Naive B cell (primary cell): Measurements from ENCODE around the gene CBX4. TPM values are rescaled to one million over a fixed set of nuclear protein-coding genes. Genes with fewer than 3 reads are reported as not detected.

ENCODE experiments used
- ATAC-seq, 2 donors: fragments of 150-1000 bp; cut with Tn5 transposase; 2 replicates each; pipeline ENCODE4 v1.10.0; 2021; ENCODE audit warnings: low read depth in 2 of 2, mild to moderate bottlenecking in 2 of 2, moderate library complexity in 2 of 2
- DNase-seq: peaks from one replicate; pipeline ENCODE4 v3.0.0; 2022
- H3K27ac Mint-ChIP-seq, 6 donors: one replicate each; pipeline ENCODE4 v1.8.0; 2020 to 2022; ENCODE audit warnings: mild to moderate bottlenecking in 6 of 6, mixed read lengths in 6 of 6, moderate library complexity in 5 of 6, inconsistent platforms in 2 of 6
- H3K27me3 Mint-ChIP-seq, 3 donors: one replicate each; pipeline ENCODE4 v1.8.0; 2021 to 2022; ENCODE audit warnings: mixed read lengths in 3 of 3, mild to moderate bottlenecking in 1 of 3
- H3K36me3 Mint-ChIP-seq, 2 donors: one replicate each; pipeline ENCODE4 v1.8.0; 2020 to 2022; ENCODE audit warnings: mixed read lengths in 2 of 2, inconsistent platforms in 1 of 2, mild to moderate bottlenecking in 1 of 2
- H3K4me1 Mint-ChIP-seq, 3 donors: one replicate each; pipeline ENCODE4 v1.8.0; 2020 to 2022; ENCODE audit warnings: mixed read lengths in 3 of 3, inconsistent platforms in 1 of 3, mild to moderate bottlenecking in 1 of 3, moderate library complexity in 1 of 3
- H3K4me3 Mint-ChIP-seq, 8 donors: one replicate each; pipeline ENCODE4 v1.8.0; 2020 to 2022; ENCODE audit warnings: mild to moderate bottlenecking in 8 of 8, mixed read lengths in 8 of 8, moderate library complexity in 8 of 8, inconsistent platforms in 2 of 8
- H3K9me3 Mint-ChIP-seq, 7 donors: one replicate each; pipeline ENCODE4 v1.8.0; 2020 to 2022; ENCODE audit warnings: mixed read lengths in 7 of 7, mild to moderate bottlenecking in 5 of 7, inconsistent platforms in 2 of 7, moderate library complexity in 1 of 7
- polyA plus RNA-seq, 6 donors: library from polyadenylated mRNA; unstranded; fragments of 300-500 nt; fragmentation: Illumina TruSeq; gene quantifications; one replicate each; pipeline ENCODE4 v1.2.3, GENCODE V29; 2021; ENCODE audit warnings: low read depth in 6 of 6

CBX4 gene
- polyA plus RNA-seq, 6 donors from 2014 or later: 3.3 to 17.1 (median 9.6) TPM

DNA sequence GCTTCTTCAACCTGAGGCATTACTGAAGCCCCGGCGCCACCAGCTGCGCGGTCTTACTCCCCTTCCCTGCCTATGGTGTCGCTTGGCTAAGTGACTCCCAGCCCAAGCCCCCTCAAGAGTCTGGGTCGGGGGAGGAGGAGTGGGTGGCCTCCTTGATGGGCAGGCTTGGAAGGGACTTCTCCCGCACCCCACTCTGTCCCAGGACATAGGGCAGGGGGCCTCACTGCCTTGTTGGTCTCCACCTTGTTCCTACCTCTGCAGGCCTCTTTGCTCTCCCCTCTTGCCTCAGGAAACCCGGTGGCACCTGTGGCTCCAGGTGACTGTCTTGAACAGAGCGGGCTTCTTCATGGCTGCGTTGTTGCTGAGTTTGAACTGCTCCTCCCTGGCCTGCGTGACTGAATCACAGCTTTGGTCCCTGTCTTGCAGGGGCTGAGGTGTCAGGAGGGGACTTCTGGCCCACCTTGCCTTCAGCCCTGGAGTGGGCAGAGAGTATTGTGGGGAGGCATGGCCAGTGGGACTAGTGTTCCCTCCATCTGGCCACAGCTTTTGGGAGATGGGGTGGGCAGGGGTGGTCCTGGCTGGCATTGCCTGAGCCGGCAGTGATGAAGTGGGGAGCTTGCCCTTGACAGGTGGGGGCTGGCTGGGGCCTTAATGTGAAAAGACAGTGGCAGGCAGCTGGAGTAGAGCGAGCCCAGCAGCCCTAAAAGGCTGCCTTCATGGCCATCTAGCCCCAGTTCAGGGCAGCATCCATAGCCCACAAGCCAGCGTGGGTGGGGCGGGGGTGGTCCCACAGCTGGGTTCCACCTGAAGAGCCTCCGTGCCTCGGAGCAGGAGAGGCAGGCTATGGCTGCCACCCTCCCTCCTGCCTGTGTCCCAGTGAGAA is 54.0 kb downstream of the CBX4 start:
- Mint-ChIP-seq H3K4me3 (no peak overlapping the region), H3K9me3 (no peaks in the 10 kb centered on the region), H3K27ac (peak overlapping the region in 1 of 6 donors; percentile 32), H3K4me1 (peaks cover 13 to 15% (median 14%) of the 10 kb centered on the region in 3 donors), H3K36me3 (no peaks in the 10 kb centered on the region), H3K27me3 (peaks cover 54 to 80% (median 77%) of the 10 kb centered on the region in 3 donors)
- ATAC-seq: no peak
- no peak for DNase-seq

GRCh38 chr17:79784353-79785016 is 54.8 kb downstream of the CBX4 start:
- H3K36me3 Mint-ChIP-seq: no peaks in the 10 kb centered on the region
- peaks cover 62 to 88% (median 80%) of the 10 kb centered on the region in 3 donors for H3K27me3 Mint-ChIP-seq
- peak overlapping the region in 1 of 6 donors; percentile 32 for H3K27ac Mint-ChIP-seq

GRCh38 chr17:79783891-79784290 is 55.3 kb downstream of the CBX4 start:
- H3K4me3 Mint-ChIP-seq: no peak overlapping the region
- no peaks in the 10 kb centered on the region for H3K36me3 Mint-ChIP-seq
- H3K9me3 Mint-ChIP-seq: no peaks in the 10 kb centered on the region
- H3K27ac Mint-ChIP-seq: no peak overlapping the region
- ATAC-seq (no peak), DNase-seq (no peak)
- peaks cover 13 to 19% (median 14%) of the 10 kb centered on the region in 3 donors for H3K4me1 Mint-ChIP-seq
- peaks cover 63 to 90% (median 78%) of the 10 kb centered on the region in 3 donors for H3K27me3 Mint-ChIP-seq

More at GRCh38 chr17:79784353-79785016, 54.8 kb downstream of the CBX4 start:
- ATAC-seq (no peak), DNase-seq (no peak)
- Mint-ChIP-seq H3K4me1 (peaks cover 13 to 14% (median 13%) of the 10 kb centered on the region in 3 donors), H3K9me3 (no peaks in the 10 kb centered on the region), H3K4me3 (no peak overlapping the region)

Other genes with a start within 250 kb of the CBX4 start
- gene RBFOX3, start 228.4 kb downstream of the CBX4 start, polyA plus RNA-seq: 1 to 10 TPM in 1 of 6 donors, under 1 TPM in 1, not detected in 4; 0.54 to 1.0 TPM
- under 1 TPM in 3 of 6 donors, not detected in 3; 0.13 to 0.32 (median 0.19) TPM for gene ENPP7, start 108.5 kb downstream of the CBX4 start, polyA plus RNA-seq
- under 1 TPM in 1 of 6 donors, not detected in 5; 0.09 TPM for gene CBX2, start 61.3 kb downstream of the CBX4 start, polyA plus RNA-seq
- gene CBX8, start 42.4 kb downstream of the CBX4 start, polyA plus RNA-seq: 1 to 10 TPM in 1 of 6 donors, under 1 TPM in 4, not detected in 1; 0.16 to 1.3 (median 0.58) TPM
- gene TBC1D16, start 196.4 kb upstream of the CBX4 start, polyA plus RNA-seq: 1 to 10 TPM in 3 of 6 donors, under 1 TPM in 2, not detected in 1; 0.31 to 2.6 (median 1.4) TPM
- gene CCDC40, start 197.2 kb upstream of the CBX4 start, polyA plus RNA-seq: not detected